H1 (cell line): ENCODE results near the gene COX19. TPM values are rescaled to one million over a fixed set of nuclear protein-coding genes. Genes with fewer than 3 reads are reported as not detected.

Experiments used
- CTCF ChIA-PET: fragments of 300-600 bp; sonication (Branson Sonifier 250); formaldehyde crosslinking; loops from one replicate; lab custom pipeline; 2021; ENCODE audit not compliant: partially characterized antibody; lab: Charles Lee
- POLR2A ChIA-PET: fragments of 300-600 bp; sonication (Branson Sonifier 250); formaldehyde crosslinking; loops from one replicate; lab custom pipeline; 2021; ENCODE audit warnings: inconsistent platforms; ENCODE audit not compliant: partially characterized antibody; lab: Charles Lee
- DNase-seq, 2 experiments: peaks; one replicate each; pipeline versions ENCODE4 v3.0.0 to v3.0.0-alpha.2; 2010 to 2022; ENCODE audit warnings: low spot score in 2 of 2, low read depth in 1 of 2, mixed read lengths in 1 of 2
- FAIRE-seq: peaks from 2 replicates; lab custom pipeline; 2011; peaks lifted over from hg19 to GRCh38; lab: Jason Lieb, UNC
- H2AFZ ChIP-seq: 2 replicates; pipeline ENCODE4 v1.8.1; 2012; ENCODE audit warnings: low read length, inconsistent platforms
- H2AK5ac ChIP-seq: 2 replicates; pipeline ENCODE4 v1.6.1; 2013; ENCODE audit warnings: low read depth, low read length
- H2BK120ac ChIP-seq: replicated peaks from 2 replicates; pipeline ENCODE3; 2013; ENCODE audit warnings: low read depth, low read length, inconsistent platforms
- H2BK12ac ChIP-seq: 2 replicates; pipeline ENCODE4 v1.6.1; 2013; ENCODE audit warnings: low read depth, low read length
- H2BK15ac ChIP-seq: 2 replicates; pipeline ENCODE4 v1.6.1; 2013; ENCODE audit warnings: low read length
- H2BK20ac ChIP-seq: 2 replicates; pipeline ENCODE4 v1.6.1; 2013; ENCODE audit warnings: low read length
- H2BK5ac ChIP-seq: 2 replicates; pipeline ENCODE4 v1.6.1; 2013; ENCODE audit warnings: low read depth, low read length
- H3K14ac ChIP-seq: 2 replicates; pipeline ENCODE4 v1.6.1; 2013; ENCODE audit warnings: inconsistent platforms; ENCODE audit not compliant: insufficient read length
- H3K18ac ChIP-seq: 2 replicates; pipeline ENCODE4 v1.6.1; 2013; ENCODE audit warnings: low read length; ENCODE audit errors: extremely low read depth
- H3K23ac ChIP-seq: 2 replicates; pipeline ENCODE4 v1.6.1; 2013; ENCODE audit warnings: inconsistent platforms; ENCODE audit not compliant: insufficient read length
- H3K23me2 ChIP-seq: 2 replicates; pipeline ENCODE4 v1.6.1; 2013; ENCODE audit warnings: low read depth, low read length
- H3K27ac ChIP-seq: 2 replicates; pipeline ENCODE4 v1.6.1; 2011; ENCODE audit warnings: low read depth, low read length, inconsistent platforms
- H3K27me3 ChIP-seq, 4 experiments: replicated peaks in 1 of 4; 1 replicate in 1 of 4; 2 replicates in 3 of 4; pipeline versions ENCODE4 v1.6.1 to v1.8.1; 2011 to 2013; ENCODE audit warnings: low read length in 3 of 4, mild to moderate bottlenecking in 3 of 4, inconsistent platforms in 2 of 4, mixed read lengths in 2 of 4, moderate library complexity in 1 of 4; ENCODE audit not compliant: control insufficient read depth in 3 of 4, insufficient read depth in 3 of 4; ENCODE audit errors: extremely low read depth in 1 of 4
- H3K36me3 ChIP-seq, 4 experiments: 2 replicates each; pipeline versions ENCODE4 v1.6.1 to v1.8.1; 2011 to 2013; ENCODE audit warnings: mild to moderate bottlenecking in 4 of 4, low read length in 3 of 4, moderate library complexity in 2 of 4, control low read depth in 1 of 4, inconsistent platforms in 1 of 4; ENCODE audit not compliant: insufficient read depth in 4 of 4, control insufficient read depth in 2 of 4
- H3K4ac ChIP-seq: replicated peaks from 2 replicates; pipeline ENCODE3; 2013; ENCODE audit warnings: low read length, low read depth, mixed read lengths, inconsistent platforms; ENCODE audit not compliant: insufficient read length
- H3K4me1 ChIP-seq, 4 experiments: replicated peaks in 1 of 4; 1 replicate in 1 of 4; 2 replicates in 3 of 4; pipeline versions ENCODE4 v1.6.1 to v1.8.1; 2011 to 2013; ENCODE audit warnings: low read length in 3 of 4, inconsistent platforms in 2 of 4, mixed read lengths in 1 of 4; ENCODE audit not compliant: insufficient read depth in 4 of 4, control insufficient read depth in 3 of 4
- H3K4me2 ChIP-seq, 2 experiments: 2 replicates each; pipeline versions ENCODE4 v1.6.1 to v1.8.1; 2011 to 2013; ENCODE audit warnings: low read depth in 2 of 2, low read length in 2 of 2, control low read depth in 1 of 2, inconsistent platforms in 1 of 2, mild to moderate bottlenecking in 1 of 2; ENCODE audit not compliant: insufficient read depth in 1 of 2
- H3K4me3 ChIP-seq, 4 experiments: fragments of 200-600, 300-600 bp in 1 of 4; sonication (generic), shearing (Covaris generic), sonication (Bioruptor Twin) in 1 of 4; 2 replicates each; pipeline versions ENCODE4 v1.5.1 to v1.8.1; 2011 to 2016; ENCODE audit warnings: low read length in 4 of 4, low read depth in 3 of 4, control low read depth in 2 of 4, inconsistent platforms in 2 of 4, mild to moderate bottlenecking in 2 of 4, mixed read lengths in 1 of 4, moderate library complexity in 1 of 4; ENCODE audit not compliant: insufficient read depth in 2 of 4; ENCODE audit errors: extremely low read depth in 1 of 4
- H3K56ac ChIP-seq: replicated peaks from 2 replicates; pipeline ENCODE3; 2013; ENCODE audit warnings: low read depth, mild to moderate bottlenecking, mixed read lengths, low read length, inconsistent platforms; ENCODE audit not compliant: insufficient read length
- H3K79me1 ChIP-seq: 2 replicates; pipeline ENCODE4 v1.6.1; 2013; ENCODE audit warnings: low read depth, low read length, control low read depth
- H3K79me2 ChIP-seq, 2 experiments: 2 replicates each; pipeline versions ENCODE4 v1.6.1 to v1.8.1; 2012 to 2013; ENCODE audit warnings: low read length in 2 of 2, mild to moderate bottlenecking in 2 of 2, inconsistent platforms in 1 of 2; ENCODE audit not compliant: insufficient read depth in 2 of 2, control insufficient read depth in 1 of 2
- H3K9ac ChIP-seq, 4 experiments: replicated peaks in 1 of 4; 1 replicate in 1 of 4; 2 replicates in 3 of 4; pipeline versions ENCODE4 v1.6.1 to v1.8.1; 2011 to 2013; ENCODE audit warnings: low read depth in 3 of 4, low read length in 3 of 4, control low read depth in 2 of 4, mild to moderate bottlenecking in 2 of 4, moderate library complexity in 2 of 4, inconsistent platforms in 1 of 4; ENCODE audit errors: extremely low read depth in 1 of 4
- H3K9me3 ChIP-seq, 2 experiments: 2 replicates each; pipeline versions ENCODE4 v1.6.1 to v1.8.1; 2012 to 2013; ENCODE audit warnings: mild to moderate bottlenecking in 2 of 2, moderate library complexity in 2 of 2, control low read depth in 1 of 2, inconsistent platforms in 1 of 2, low read depth in 1 of 2, low read length in 1 of 2, mixed read lengths in 1 of 2; ENCODE audit not compliant: insufficient read depth in 2 of 2
- H4K20me1 ChIP-seq, 2 experiments: replicated peaks in 1 of 2; 2 replicates each; pipeline versions ENCODE3 to v1.8.1; 2011 to 2013; ENCODE audit warnings: inconsistent platforms in 2 of 2, low read length in 2 of 2, mild to moderate bottlenecking in 1 of 2; ENCODE audit not compliant: insufficient read depth in 2 of 2, control insufficient read depth in 1 of 2
- H4K5ac ChIP-seq: 2 replicates; pipeline ENCODE4 v1.6.1; 2013; ENCODE audit warnings: low read length, low read depth, mixed read lengths, inconsistent platforms; ENCODE audit not compliant: insufficient read length
- H4K8ac ChIP-seq: 2 replicates; pipeline ENCODE4 v1.8.0; 2013; ENCODE audit warnings: mild to moderate bottlenecking, moderate library complexity, low read length, inconsistent platforms; ENCODE audit not compliant: insufficient read depth; ENCODE audit errors: extremely low read depth
- H4K91ac ChIP-seq: replicated peaks from 2 replicates; pipeline ENCODE3; 2013; ENCODE audit warnings: low read length, mixed read lengths, inconsistent platforms; ENCODE audit not compliant: insufficient read length
- ASH2L ChIP-seq: fragments of 200-600, 300-600 bp; sonication (generic); IDR thresholded peaks from one replicate; pipeline ENCODE4 v1.7.1; 2017; ENCODE audit warnings: low read length
- ATF2 ChIP-seq: IDR thresholded peaks from 2 replicates; pipeline ENCODE4 v1.6.1; 2012; ENCODE audit warnings: low read length, inconsistent platforms
- BCL11A ChIP-seq, 2 experiments: IDR thresholded peaks; one replicate each; pipeline ENCODE4 v1.6.1; 2011; ENCODE audit warnings: low read depth in 2 of 2, low read length in 2 of 2, mild to moderate bottlenecking in 2 of 2
- CHD1 ChIP-seq: IDR thresholded peaks from 2 replicates; pipeline ENCODE4 v1.6.1; 2012; ENCODE audit warnings: low read depth, low read length, improper control_type of control experiment
- CTBP2 ChIP-seq: IDR thresholded peaks from 2 replicates; pipeline ENCODE4 v1.7.0; 2011; ENCODE audit warnings: borderline replicate concordance, mild to moderate bottlenecking, moderate library complexity, mixed read lengths, low read length; ENCODE audit not compliant: insufficient read depth, insufficient read length
- EGR1 ChIP-seq: IDR thresholded peaks from 2 replicates; pipeline ENCODE4 v1.6.1; 2011; ENCODE audit warnings: low read depth, low read length, borderline replicate concordance
- NRF1 ChIP-seq: IDR thresholded peaks from 2 replicates; pipeline ENCODE4 v1.6.1; 2011; ENCODE audit warnings: mild to moderate bottlenecking, low read depth, low read length, improper control_type of control experiment
- USF2 ChIP-seq: IDR thresholded peaks from 2 replicates; pipeline ENCODE4 v1.6.1; 2011; ENCODE audit warnings: low read length, improper control_type of control experiment
- YY1 ChIP-seq: IDR thresholded peaks from 2 replicates; pipeline ENCODE4 v1.6.1; 2011; ENCODE audit warnings: low read depth, mild to moderate bottlenecking, low read length
- WGBS, 2 experiments: shearing (Covaris generic) in 1 of 2; methylation state at CpG; one replicate each; pipeline versions ENCODE4 v1.1.6 to v1.1.7; 2013 to 2015; ENCODE audit warnings: low lambda C conversion rate in 2 of 2, mixed read lengths in 2 of 2, inconsistent platforms in 1 of 2, low coverage in 1 of 2, missing lambda C conversion rate in 1 of 2; ENCODE audit not compliant: insufficient replicate concordance in 2 of 2, insufficient coverage in 1 of 2, insufficient read length in 1 of 2; ENCODE audit errors: extremely low coverage in 1 of 2, missing lambda C conversion rate in 1 of 2; 5-methylcytosine and 5-hydroxymethylcytosine counted together
- polyA plus RNA-seq, 7 experiments: library from polyadenylated mRNA; depleted of rRNA in 3 of 7; stranded (reverse) in 5 of 7; unstranded in 2 of 7; fragments of >200 nt in 5 of 7; fragments of 200-250 nt in 2 of 7; gene quantifications; 1 replicate in 5 of 7; 2 replicates in 1 of 7; 4 replicates in 1 of 7; pipeline versions ENCODE4 v1.2.1 to v1.2.3, GENCODE V29; 2011 to 2013; ENCODE audit warnings: missing spikeins in 2 of 7, mixed read lengths in 2 of 7
- total RNA-seq: library from RNA; stranded (reverse); fragmentation: NEBNext Ultra II Directional; extraction: Animal tissue kit (Norgen Biotek cat#: 25700); gene quantifications from 2 replicates; pipeline ENCODE4 v1.2.1, GENCODE V29; 2021

The COX19 gene
- total and polyA plus RNA-seq, 2 of the 8 experiments (the other 6 are each of a cell fraction or from before 2014, with no cell fraction given): 3.9 to 7.9 TPM

DNA sequence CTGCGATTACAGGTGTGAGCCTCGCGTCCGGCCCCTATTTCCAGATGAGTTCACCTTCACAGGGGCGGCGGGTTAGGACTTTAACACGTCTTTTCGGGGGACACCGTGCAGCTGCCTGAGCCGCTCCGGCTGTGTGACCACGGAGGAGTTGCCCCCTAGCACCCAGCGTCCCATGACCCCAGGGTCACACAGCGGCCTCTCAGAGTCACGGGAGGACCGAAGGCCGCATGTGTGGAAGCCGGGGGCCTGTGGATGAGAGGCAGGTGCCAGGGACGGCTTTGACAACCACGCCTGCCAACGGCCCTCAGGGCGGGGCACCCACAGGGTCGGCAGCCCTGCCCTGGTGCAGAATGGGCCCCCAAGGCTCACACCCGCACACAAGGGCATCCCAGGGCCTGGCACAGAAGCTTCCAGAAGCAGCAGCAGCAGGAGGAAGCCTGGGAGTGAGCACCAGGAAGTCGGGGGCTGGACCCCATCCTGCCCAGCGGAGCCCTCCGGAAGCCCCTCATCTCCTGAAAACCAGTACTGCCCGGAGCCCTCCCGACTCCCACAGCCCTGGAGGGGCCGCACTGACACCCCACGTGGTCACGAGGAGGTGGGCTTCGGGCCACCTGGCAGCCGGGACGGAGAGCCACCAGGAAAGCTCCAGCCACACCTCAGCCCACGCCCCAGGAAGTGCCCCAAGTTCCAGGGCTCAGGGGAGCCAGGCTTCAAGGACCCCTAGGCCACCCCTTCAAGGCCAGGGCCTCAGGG, 53.6 kb downstream of the COX19 start:
- no peaks in the 10 kb centered on the region for H3K9me3 ChIP-seq
- H2AFZ ChIP-seq: no peak overlapping the region
- H3K23ac ChIP-seq: no peak overlapping the region
- no peak overlapping the region for H3K4me2 ChIP-seq
- H3K23me2 ChIP-seq: no peaks in the 10 kb centered on the region
- no peak overlapping the region for H3K27ac ChIP-seq
- no peak overlapping the region for H3K14ac ChIP-seq
- 89% methylated on average over 31 of the region's 36 CpGs; no CpG with 5 or more reads in 1 of the 2 experiments for WGBS, 2 experiments
- H2BK12ac ChIP-seq: no peak overlapping the region
- no peaks in the 10 kb centered on the region for H3K79me1 ChIP-seq
- no peak overlapping the region; a peak in 1 of 7 replicates for H3K9ac ChIP-seq
- H3K79me2 ChIP-seq: no peaks in the 10 kb centered on the region
- CTCF ChIA-PET: interaction anchor here (0.7 to 1.2 kb wide), 4 partner anchors 13 to 284 kb away, joined by 3 read pairs; no protein-coding TSS in a partner anchor
- H2AK5ac ChIP-seq: no peak overlapping the region
- 0 out of 2 replicates have a peak overlapping the region, but pooled peaks have one; percentile 9 for H2BK5ac ChIP-seq
- no peak overlapping the region for H3K4ac ChIP-seq
- no peaks in the 10 kb centered on the region for H3K27me3 ChIP-seq
- no peak overlapping the region for H4K5ac ChIP-seq
- DNase-seq: no peak
- H4K91ac ChIP-seq: no peak overlapping the region
- no peak overlapping the region for H3K4me3 ChIP-seq
- H2BK15ac ChIP-seq: no peak overlapping the region
- H3K4me1 ChIP-seq: peaks cover 0 to 8% (median 0%) of the 10 kb centered on the region in 4 experiments; a peak in 2 of 7 replicates
- H2BK120ac ChIP-seq: no peak overlapping the region
- H3K18ac ChIP-seq: no peak overlapping the region
- no peak overlapping the region; the same call in 1 of the 2 replicates for H4K8ac ChIP-seq
- no peak overlapping the region for H3K56ac ChIP-seq
- no peak for FAIRE-seq
- POLR2A ChIA-PET: interaction anchor here (1.8 kb wide), 1 partner anchor 9 kb away, joined by 8 read pairs; no protein-coding TSS in a partner anchor
- H4K20me1 ChIP-seq: no peaks in the 10 kb centered on the region
- H3K36me3 ChIP-seq: no peaks in the 10 kb centered on the region
- H2BK20ac ChIP-seq: no peak overlapping the region
- no peak for TF ChIP-seq YY1
- TF ChIP-seq USF2: no peak
- TF ChIP-seq CHD1: no peak
- no peak for TF ChIP-seq ATF2
- TF ChIP-seq BCL11A (IDR thresholded peaks at IDR 0.05; ENCODE audit: low read depth in 2 of 2, low read length in 2 of 2): no peak
- no peak for TF ChIP-seq EGR1
- TF ChIP-seq NRF1: no peak
- no peak for TF ChIP-seq ASH2L
- no peak for TF ChIP-seq CTBP2
